Prostate gland (tissue), 2 donors: Measurements from ENCODE around the gene RORC. TPM values are rescaled to one million over a fixed set of nuclear protein-coding genes. Genes with fewer than 3 reads are reported as not detected.

Experiments
- DNase-seq: peaks from one replicate; pipeline ENCODE4 v3.0.0-alpha.2; 2019; ENCODE audit warnings: low spot score
- H3K27ac ChIP-seq, 2 donors: fragments of 200-600 bp; sonication (generic); 2 replicates each; pipeline ENCODE4 v1.5.1; 2017 to 2019
- H3K27me3 ChIP-seq: fragments of 200-600 bp; sonication (generic); replicated peaks from 2 replicates; pipeline ENCODE4 v1.5.1; 2019; ENCODE audit not compliant: insufficient read depth
- H3K36me3 ChIP-seq, 2 donors: fragments of 200-600 bp; sonication (generic); 1 replicate in 1 of 2; 2 replicates in 1 of 2; pipeline versions ENCODE4 v1.5.1 to v1.8.1; 2017 to 2019
- H3K4me1 ChIP-seq: fragments of 200-600 bp; sonication (generic); replicated peaks from 2 replicates; pipeline ENCODE4 v1.5.1; 2019
- H3K4me3 ChIP-seq, 2 donors: fragments of 200-600 bp; sonication (generic); 2 replicates each; pipeline ENCODE4 v1.5.1; 2017 to 2019
- H3K9me3 ChIP-seq: fragments of 200-600 bp; sonication (generic); 2 replicates; pipeline ENCODE4 v1.5.1; 2017
- POLR2A ChIP-seq: fragments of 450-650 bp; IDR thresholded peaks from one replicate; pipeline ENCODE4 v1.6.1; 2016; ENCODE audit warnings: antibody characterized with exemption, mild to moderate bottlenecking
- POLR2AphosphoS5 ChIP-seq: sonication (generic); formaldehyde crosslinking; IDR thresholded peaks from one replicate; pipeline ENCODE4 v1.6.1; 2017; ENCODE audit warnings: antibody characterized with exemption
- WGBS: methylation state at CpG from one replicate; pipeline ENCODE4 v1.1.5; 2018; 5-methylcytosine and 5-hydroxymethylcytosine counted together
- intact Hi-C: fragments of 100-400 bp; cut with DNase I; formaldehyde crosslinking; loops from one replicate; pipeline ENCODE4 v1.14.2; 2022
- total RNA-seq, 2 donors: library from RNA; depleted of rRNA; stranded (reverse); fragments of >200 nt; gene quantifications; one replicate each; pipeline ENCODE4 v1.1.0, GENCODE V29; 2016
- TF ChIP-seq, protein P1 (sequence below), 4 experiments: fragments of 200-600 bp in 2 of 4; fragments of 450-650 bp in 2 of 4; sonication (generic) in 2 of 4; IDR thresholded peaks; 1 replicate in 3 of 4; 2 replicates in 1 of 4; pipeline ENCODE4 v1.5.1; 2016 to 2019; ENCODE audit warnings: antibody characterized with exemption in 4 of 4, mild to moderate bottlenecking in 2 of 4, moderate library complexity in 2 of 4

The RORC gene
- total RNA-seq, 2 donors from 2014 or later: 51.8 to 73.2 TPM

DNA sequence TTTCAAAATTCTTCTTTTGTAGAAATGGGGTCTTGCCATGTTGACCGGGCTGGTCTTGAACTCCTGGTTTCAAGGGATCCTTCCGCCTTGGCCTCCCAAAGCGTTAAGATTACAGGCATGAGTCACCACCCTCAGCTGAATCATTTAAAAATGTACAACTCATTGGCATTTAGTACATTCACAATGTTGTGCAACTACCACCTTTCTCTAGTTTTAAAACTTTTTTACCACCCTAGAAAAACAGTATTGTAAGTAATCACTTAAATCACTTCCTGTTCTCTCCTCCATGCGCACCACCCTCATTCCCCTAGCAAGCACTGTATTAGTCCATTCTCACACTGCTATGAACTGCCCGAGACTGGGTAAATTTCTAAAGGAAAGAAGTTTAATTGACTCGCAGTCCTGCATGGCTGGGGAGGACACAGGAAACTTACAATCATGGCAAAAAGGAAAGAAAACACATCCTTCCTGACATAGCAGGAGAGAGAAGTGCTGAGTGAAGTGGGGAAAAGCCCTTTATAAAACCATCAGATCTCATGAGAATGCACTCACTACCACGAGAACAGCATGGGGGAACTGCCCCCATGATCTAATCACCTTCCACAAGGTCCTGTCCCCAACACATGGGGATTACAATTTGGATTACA is 36.3 kb upstream of the RORC start:
- Histone ChIP-seq H3K4me1 (no peaks in the 10 kb centered on the region), H3K27ac (no peak overlapping the region), H3K4me3 (no peak overlapping the region), H3K9me3 (no peaks in the 10 kb centered on the region), H3K36me3 (no peaks in the 10 kb centered on the region), H3K27me3 (no peaks in the 10 kb centered on the region)
- WGBS: 79% methylated on average over 7 of the region's 7 CpGs
- TF ChIP-seq, protein P1, sequence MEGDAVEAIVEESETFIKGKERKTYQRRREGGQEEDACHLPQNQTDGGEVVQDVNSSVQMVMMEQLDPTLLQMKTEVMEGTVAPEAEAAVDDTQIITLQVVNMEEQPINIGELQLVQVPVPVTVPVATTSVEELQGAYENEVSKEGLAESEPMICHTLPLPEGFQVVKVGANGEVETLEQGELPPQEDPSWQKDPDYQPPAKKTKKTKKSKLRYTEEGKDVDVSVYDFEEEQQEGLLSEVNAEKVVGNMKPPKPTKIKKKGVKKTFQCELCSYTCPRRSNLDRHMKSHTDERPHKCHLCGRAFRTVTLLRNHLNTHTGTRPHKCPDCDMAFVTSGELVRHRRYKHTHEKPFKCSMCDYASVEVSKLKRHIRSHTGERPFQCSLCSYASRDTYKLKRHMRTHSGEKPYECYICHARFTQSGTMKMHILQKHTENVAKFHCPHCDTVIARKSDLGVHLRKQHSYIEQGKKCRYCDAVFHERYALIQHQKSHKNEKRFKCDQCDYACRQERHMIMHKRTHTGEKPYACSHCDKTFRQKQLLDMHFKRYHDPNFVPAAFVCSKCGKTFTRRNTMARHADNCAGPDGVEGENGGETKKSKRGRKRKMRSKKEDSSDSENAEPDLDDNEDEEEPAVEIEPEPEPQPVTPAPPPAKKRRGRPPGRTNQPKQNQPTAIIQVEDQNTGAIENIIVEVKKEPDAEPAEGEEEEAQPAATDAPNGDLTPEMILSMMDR (IDR thresholded peaks at IDR 0.05): no peak
- TF ChIP-seq POLR2AphosphoS5 (no peak), POLR2A (no peak)
- DNase-seq: no peak
- intact Hi-C loops: no loop called here

DNA sequence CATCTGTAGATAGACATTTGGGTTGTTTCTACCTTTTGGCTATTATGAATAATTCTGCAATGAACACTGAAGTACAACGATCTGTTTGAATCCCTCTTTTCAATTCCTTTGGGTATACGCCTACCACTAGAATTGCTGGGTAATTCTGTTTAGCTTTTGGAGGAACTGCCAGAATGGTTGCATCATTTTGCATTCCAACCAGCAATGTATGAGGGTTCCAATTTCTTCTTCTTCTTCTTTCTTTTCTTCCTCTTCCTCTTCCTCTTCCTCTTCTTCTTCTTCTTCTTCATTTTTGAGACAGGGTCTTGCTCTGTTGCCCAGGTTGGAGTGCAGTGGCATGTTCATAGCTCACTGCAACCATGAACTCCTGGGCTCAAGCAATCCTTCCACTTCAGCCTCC is 35.7 kb upstream of the RORC start:
- Histone ChIP-seq H3K27me3 (no peaks in the 10 kb centered on the region), H3K9me3 (no peaks in the 10 kb centered on the region), H3K4me3 (no peak overlapping the region), H3K36me3 (no peaks in the 10 kb centered on the region), H3K27ac (no peak overlapping the region), H3K4me1 (no peaks in the 10 kb centered on the region)
- intact Hi-C loops: no loop called here
- no peak for DNase-seq
- 87% methylated on average over 2 of the region's 2 CpGs for WGBS
- TF ChIP-seq, protein P1 (IDR thresholded peaks at IDR 0.05): no peak
- TF ChIP-seq POLR2AphosphoS5 (no peak), POLR2A (no peak)

DNA sequence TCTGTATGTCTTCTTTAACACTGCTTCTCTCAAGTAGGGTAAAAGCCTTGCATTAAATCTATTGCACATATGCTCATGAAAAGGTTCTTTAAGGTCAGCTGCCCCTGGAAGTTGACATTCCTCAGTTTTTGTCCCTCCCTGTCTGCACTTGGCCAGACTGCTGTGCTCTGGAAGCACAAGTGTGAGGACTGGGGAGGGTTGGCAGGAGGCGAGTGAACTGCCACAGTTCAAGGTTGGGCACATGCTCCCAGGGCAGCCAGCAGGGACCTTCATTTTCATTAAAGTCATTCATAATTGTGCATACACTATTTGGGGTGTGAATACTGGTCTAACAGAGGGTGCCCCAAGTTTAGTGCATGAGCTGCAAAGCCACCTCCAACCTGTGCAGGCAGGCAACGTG is 32.8 kb upstream of the RORC start:
- DNase-seq: no peak
- WGBS: 45% methylated on average over 2 of the region's 2 CpGs
- TF ChIP-seq POLR2AphosphoS5 (no peak), POLR2A (no peak)
- TF ChIP-seq, protein P1 (IDR thresholded peaks at IDR 0.05): no peak

DNA sequence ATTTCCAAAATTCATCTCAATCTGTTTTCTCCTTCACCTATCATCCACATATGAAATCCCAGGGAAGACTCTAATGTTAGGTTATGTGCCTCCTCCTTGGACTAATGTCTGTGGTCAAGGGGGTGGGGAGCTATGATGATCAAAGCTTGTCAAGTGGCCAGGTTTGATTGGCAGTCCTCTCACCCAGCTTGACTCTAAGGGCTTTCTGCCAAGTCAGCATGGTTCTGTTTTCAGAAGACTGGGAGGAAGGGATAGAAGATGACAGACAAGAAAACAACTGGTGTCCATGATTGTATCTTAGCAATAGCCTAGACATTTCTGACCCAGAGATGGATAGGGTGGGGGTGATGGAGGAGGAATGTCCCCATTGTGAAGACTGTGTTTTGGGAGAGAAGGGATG is 31.0 kb upstream of the RORC start:
- Histone ChIP-seq H3K4me3 (no peak overlapping the region), H3K27ac (no peak overlapping the region), H3K4me1 (no peaks in the 10 kb centered on the region), H3K27me3 (no peaks in the 10 kb centered on the region), H3K36me3 (no peaks in the 10 kb centered on the region), H3K9me3 (no peaks in the 10 kb centered on the region)
- intact Hi-C loops: no loop called here
- DNase-seq: no peak
- TF ChIP-seq POLR2A (no peak), POLR2AphosphoS5 (no peak)
- TF ChIP-seq, protein P1 (IDR thresholded peaks at IDR 0.05): no peak

More for the DNA sequence above, 32.8 kb upstream of the RORC start:
- intact Hi-C loops: no loop called here
- Histone ChIP-seq H3K4me3 (no peak overlapping the region), H3K36me3 (no peaks in the 10 kb centered on the region), H3K27ac (no peak overlapping the region), H3K27me3 (no peaks in the 10 kb centered on the region), H3K4me1 (no peaks in the 10 kb centered on the region), H3K9me3 (no peaks in the 10 kb centered on the region)

DNA sequence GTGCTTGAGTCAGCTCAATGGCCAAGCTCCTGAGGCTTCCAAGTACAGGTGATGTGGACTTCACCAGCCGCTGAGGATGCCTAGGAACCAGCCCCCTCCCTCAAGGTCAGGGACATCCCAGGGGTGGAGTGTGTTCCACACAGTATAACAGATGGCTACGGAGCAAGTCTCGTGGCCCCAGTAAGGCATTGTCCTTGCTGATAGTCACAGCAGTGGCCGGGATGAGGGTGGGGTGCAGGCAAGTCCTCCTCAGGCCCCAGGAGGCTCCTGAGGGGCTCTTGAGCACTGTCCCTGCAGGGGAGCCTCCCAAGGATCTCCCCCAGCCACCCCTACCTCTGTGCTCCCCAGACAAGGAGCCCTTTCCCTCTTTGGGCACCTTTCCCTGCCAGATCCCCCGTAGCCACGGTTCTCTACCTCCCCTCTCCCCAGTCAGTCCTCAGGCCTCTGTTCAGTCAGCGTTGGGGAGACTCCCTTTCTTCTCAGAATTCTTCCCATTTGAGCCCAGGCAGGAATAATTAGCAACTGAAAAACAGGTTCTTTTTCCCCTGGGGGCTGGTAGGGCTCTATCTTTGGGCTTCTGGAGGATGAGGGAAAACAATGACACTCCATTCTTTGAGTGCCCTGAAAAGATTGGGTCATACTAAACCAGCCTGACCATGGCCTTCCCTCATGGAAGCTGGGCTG is 29.0 kb upstream of the RORC start:
- TF ChIP-seq POLR2A: no peak
- TF ChIP-seq, protein P1 (IDR thresholded peaks at IDR 0.05): no peak
- no peak for TF ChIP-seq POLR2AphosphoS5
- Histone ChIP-seq H3K27me3 (no peaks in the 10 kb centered on the region), H3K4me3 (no peak overlapping the region), H3K36me3 (no peaks in the 10 kb centered on the region), H3K4me1 (no peaks in the 10 kb centered on the region), H3K9me3 (no peaks in the 10 kb centered on the region), H3K27ac (no peak overlapping the region)
- no peak for DNase-seq
- intact Hi-C loops: no loop called here
- 70% methylated on average over 7 of the region's 7 CpGs for WGBS
